Stimulated activated CD8-positive, alpha-beta memory T cell treated with anti-CD3 and anti-CD28 coated beads, Interleukin-7, amount 100 ng/mL, for 1 hour (primary cell): ENCODE data around the gene ASPSCR1.

Experiments
- DNase-seq, 2 donors: peaks; one replicate each; pipeline ENCODE4 v3.0.0-alpha.2; 2020; ENCODE audit warnings: low read depth in 2 of 2

ASPSCR1 gene

DNA sequence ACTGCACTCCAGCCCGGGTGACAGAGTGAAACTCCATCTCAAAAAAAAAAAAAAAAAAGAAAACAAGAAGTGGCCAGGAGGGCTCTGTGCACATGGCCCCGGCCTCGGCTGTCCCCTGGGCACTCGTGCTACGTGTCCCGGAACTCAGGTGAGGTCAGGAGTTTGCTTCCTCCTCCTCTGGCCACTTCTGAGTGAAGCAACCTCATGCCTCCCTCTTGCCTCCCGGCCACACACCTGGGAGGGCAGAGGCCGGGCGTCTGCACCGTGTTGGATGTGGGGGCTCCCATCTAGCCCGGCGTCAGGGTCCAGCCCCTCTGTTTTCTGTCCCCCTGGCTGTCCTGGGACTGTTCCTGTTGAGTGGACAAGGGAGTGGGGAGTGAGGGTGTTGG lies 22.2 kb downstream of the ASPSCR1 start:
- no peak for DNase-seq

DNA sequence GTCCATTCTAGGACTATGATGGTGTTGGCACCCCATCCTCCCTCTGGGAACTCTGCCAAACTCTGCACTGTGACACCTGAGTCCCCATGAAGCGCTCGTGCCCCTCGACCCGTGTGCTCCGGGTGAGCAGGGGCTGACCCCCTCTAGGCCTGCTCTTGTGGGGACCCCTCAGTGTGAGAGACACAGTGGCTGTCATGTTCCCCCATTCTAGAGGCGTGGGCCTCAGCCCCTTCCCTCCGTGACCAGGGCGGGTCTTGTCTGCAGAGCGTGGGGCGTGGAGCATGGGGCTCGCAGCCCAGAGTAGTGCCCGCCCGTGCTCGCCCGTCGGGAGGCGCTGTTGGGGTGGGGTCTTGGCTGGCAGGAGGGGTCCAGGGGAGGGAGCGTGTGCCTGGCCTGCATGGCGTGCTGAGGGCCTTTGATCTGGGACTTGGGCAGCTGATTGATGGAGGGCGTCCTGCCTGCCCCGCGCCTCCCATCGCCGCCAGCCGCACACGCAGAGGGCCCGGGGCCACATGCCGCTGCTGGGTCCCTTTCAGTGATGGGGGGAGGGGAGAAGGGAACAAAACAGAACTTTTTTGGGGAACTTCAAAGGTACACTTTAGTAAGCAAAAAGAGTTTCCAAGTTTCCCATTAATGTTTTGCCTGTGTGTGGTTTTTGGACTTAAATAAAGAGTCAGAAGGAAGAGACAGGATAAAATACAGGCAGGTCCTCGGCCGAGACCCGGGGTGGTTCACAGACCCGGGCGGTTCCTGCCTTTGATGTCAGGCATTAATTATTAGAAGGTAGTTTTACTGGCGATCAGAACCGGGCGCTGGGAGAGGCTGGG lies 22.8 kb downstream of the ASPSCR1 start:
- no peak for DNase-seq

DNA sequence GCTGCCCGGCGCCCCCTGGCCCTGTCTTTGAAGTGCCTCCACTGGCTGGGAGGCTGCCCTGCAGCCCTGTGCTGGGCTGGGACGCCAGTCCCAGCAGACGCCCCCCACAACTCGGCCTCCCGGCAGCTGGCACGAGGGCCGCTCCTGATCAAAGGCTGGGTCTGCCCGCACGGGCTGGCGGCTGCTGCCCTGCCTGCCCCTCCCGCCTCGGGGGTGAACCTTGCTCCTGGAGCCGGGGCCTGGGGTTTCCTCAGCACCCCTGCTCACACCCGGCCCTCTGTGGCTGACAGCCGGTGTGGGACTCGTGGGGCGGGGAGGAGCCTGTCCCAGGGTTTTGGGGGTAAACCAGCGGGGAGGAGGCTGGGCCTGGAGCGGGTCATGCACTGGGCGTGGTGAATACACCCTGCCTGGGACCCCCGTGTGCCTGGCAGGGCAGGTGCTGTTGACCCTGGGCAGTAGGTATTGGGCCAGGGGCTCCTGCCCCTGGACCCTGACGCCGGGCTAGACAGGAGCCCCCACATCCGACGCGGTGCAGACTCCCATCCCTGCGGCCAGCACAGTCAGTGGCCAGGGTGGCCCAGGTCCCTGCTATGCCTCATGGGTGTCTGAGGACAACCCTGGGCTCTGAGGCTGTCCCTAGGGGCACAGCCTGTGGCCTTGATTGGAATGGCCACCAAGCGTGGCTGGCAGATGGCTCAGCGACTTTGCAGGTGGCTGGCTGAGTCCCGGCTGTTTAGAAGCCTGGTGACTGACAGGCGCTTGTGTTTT lies 23.6 kb downstream of the ASPSCR1 start:
- DNase-seq = no peak

DNA sequence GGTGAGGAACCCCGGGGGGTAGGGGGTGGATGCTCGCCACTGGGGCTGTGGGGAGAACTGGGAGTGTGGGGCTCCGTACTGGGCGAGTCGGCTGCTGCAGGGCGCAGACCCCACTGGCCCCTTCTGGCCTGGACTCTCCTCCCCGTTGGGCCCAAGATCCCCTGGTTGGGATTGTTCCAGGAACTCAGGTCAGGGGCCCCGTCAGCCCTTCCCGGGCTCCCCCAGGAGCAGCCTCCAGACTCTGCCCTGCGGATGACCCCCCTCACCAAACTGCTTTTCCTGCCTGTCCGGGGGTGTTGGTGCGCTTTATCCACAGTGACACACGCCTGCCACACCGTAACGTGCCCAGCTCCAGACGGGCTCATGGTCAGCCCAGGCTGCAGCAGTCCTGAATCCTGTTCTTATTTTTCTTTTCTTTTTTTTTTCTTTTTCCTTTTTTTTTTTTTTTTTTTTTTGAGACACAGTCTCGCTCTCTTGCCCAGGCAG lies 24.2 kb downstream of the ASPSCR1 start:
- DNase-seq = no peak

DNA sequence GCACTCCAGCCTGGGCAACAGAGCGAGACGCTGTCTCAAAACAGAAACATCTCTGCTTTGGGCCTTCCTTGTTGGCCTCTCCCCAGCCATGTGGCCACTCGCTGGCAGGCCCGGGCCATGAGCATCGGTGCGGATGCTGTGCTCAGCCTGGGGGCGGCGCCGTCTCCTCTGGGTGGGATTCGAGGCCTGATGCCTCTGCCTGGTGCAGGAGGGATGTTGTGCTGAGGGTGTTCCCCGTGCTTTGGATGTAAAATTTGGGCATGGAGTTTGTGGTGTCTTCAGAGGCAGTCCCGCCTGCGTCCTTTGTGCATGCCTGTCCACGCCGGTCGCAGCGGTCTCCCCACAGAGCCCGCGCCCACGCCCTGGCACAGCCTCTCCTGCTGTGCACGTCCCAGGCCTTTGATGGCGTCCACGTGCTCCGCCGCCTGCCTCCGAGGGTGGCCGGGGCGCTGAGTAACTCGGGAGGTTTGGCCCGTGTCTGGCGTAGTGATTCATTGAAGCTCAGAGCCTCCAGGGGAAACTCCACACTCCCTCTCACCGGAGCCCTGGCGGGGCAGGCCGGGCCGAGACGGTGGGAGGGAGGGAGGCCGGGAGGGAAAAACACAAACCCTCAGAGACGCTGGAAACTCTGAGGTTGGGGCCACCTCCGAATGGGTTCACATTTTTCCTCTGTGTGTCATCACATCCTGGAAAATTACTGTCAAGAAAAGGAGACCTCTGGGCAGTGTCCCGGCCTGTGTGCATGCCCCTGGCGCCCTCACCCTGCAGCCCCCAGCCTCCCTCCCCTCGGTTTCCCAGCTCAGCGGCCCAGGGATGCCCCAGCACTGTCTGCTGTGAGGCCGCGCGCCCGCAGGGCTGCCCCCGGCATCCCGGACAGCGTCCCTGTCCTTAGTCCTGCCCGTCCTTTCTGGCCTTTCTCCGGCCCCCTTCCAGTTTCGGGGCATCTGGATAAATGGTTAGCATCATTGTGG lies 26.3 kb downstream of the ASPSCR1 start:
- DNase-seq = no peak

DNA sequence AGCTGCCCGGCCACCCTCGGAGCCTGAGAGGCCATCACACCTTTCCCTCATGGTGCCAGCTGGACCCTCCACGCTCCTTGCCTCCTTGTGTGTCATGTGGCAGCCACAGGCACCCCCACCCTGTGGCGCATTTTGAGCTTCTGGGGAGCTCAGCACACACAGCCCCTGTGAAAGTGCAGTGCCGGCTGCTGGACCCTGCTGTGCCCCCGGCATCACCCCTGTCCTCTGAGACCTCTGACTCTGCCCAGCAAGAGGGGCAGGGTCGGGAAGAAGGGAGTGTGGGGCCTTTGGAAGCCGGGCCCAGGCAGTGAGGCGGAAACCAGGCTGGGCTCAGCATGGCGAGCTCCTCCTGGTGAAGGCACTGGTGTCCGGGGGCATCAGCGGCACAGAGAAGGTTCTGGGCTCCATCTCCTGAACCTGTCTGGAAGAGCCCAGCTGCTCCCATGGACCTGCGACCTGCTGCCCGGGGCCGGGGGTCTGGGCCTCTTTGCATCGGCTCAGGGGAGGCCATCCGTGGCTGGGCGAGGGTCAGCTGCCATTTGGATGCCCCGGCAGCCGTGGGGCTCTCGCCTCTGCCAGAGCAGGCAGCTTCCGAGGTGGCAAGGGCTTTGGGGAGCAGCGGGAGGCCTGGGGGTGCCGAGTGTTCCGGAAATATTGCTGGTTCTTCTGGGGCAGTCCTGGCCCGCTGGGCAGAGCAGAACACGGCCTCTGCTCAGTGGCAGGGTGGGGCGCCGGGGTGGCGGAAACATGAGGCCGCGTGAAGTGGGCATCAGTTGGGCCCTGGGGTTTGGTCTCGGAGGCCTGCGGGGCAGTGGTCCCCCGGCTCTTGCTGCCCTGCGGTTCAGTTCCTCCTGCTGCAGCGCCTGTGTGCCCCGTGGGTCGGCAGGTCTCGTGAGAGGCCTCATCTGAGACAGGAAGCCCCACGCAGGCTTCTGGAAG lies 27.4 kb downstream of the ASPSCR1 start:
- no peak for DNase-seq

DNA sequence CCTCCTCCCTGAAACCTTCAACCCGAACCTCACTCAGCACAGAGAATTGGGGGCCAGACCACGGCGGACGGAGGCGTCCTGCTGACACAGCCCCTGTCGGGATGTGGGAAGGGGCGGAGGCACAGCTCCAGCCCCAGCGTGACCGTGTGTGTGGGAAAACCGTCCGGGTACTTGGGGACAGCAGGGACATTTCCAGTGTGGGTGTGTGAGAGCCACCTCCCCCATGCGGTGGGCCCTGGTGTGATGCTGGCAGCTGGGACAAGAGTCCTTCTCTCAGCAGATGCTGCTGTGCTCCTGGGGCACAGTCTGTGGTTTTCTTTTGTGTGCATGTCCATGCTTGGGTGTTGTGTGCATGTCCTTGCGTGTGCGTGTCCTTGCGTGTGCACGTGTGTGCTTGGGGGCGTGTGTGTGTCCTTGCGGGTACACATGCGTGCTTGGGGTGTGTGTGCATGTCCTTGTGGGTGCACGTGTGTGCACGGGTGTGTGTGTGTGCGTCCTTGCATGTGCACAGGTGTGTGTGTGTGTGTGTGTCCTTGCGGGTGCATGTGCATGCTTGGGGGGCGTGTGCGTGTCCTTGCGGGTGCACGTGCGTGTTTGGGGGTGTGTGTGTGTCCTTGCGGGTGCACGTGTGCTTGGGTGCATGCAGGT lies 28.4 kb downstream of the ASPSCR1 start:
- DNase-seq = no peak

DNA sequence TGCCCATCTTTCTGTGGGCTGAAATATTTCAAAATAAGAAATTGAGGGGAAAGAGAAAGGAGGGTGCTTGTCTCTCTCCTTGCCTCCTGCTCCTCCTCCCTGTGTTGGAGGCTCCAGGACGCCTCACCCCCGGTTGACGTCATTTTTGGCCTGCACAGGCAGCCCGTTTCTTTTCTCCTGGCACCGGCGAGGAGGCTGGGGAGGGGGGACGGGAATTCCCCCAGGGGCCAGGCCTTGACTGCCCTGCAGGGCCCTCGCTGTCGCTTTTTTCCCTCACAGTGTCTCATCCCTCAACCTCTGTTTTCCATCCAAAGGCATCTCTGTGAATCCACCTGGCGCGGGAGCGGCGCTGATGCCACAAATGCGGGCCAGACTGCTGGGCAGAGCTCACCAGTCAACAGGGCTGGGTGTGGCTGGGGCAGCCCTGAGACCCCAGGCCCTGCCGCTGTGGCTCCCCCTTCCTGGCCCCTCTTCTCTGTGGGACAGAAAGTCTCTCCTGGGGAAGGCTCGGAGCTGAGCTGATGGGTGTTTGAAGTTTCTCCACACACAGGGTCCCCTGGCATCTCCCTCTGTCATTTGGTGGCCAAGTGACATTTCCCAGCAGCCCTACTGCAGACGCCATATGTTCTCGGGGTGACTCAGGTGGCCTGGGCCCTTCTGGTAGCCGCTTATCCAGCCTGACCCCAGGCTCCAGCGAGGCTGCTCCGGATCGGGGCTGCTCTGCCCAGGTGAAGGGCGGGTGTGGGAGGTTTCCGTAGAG lies 29.2 kb downstream of the ASPSCR1 start:
- DNase-seq = no peak

DNA sequence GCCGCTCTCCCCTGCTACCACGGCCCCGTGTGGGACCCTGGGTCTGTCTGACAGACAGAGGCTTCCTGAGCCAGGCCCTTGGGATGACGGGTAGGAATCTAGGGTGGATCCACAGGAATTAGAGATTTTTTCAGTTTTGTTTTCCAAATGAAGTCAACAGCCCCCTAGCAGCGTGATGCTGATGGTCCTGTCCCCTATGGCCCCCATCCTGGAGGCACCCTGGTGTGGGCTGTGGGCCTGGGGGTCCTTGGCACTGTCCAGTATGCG lies 29.7 kb downstream of the ASPSCR1 start:
- DNase-seq = no peak

DNA sequence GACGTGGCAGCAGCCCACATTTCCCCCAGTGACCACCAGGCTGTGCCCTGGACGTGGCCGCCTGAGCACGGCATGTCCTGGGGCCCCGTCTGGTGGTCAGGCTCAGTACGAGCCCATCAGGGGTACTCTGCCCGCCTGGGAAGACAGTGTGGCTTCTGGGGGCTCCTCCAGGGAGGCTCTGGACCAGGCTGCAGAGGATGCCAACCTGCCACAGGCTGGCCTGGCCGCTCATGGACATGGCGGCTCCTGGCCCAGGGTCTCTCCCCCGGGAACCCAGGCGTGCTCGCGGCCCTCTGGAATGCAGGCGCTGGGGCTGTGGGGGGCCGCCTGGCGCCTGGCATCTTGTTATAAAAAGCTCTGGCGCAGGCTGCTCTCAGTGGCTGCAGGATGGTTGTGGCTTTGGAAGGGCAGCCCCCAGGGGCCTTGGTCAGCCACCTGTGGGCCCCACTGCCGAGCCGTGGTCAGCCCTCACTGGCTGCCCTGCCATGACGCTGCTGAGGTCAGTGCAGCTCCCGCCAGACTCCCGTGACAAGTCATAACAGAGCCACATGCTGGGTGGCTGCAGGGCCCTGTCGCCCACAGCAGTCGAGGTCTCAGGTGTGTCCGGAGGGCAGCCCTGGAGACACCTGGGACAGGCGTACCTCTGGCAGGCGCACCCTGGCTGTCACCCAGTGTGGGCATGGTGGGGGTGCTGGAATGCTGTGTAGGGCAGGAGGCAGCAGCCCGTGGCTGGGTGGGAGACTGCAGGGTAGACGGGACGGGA lies 30.2 kb downstream of the ASPSCR1 start:
- DNase-seq = no peak

DNA sequence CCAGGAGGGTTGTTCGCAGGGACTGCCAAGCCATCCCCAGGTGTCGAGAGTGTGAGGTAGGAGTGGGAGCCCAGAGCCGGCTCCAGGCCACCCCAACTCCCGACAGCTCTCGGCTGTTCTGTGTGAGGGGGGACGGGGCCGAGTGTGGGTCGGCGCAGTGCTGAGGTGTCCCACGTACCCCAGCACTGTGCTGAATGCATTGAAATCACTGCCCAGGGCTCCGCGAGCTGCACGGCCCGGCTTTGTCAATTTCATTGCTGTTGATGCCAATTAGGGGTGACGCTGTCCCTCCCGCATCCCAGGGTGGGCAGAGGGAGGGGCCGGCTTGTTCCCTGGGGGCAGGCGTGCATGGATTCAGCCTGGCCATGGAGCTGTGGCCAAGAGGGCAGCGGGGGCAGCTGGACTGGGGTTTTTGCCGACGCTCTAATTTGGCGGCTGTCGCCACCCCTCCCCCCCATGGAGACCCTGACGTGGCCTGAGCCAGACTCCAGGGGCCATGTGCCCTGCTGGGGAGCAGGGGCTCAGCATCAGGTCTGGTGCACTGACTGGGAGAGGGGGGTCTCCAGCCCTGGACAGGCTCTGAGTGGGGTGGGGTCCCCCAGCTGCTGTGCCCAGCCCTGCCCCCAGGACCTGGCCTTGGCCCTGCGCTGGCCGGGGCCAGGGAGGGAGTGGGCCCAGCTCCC lies 31.0 kb downstream of the ASPSCR1 start:
- DNase-seq = no peak

DNA sequence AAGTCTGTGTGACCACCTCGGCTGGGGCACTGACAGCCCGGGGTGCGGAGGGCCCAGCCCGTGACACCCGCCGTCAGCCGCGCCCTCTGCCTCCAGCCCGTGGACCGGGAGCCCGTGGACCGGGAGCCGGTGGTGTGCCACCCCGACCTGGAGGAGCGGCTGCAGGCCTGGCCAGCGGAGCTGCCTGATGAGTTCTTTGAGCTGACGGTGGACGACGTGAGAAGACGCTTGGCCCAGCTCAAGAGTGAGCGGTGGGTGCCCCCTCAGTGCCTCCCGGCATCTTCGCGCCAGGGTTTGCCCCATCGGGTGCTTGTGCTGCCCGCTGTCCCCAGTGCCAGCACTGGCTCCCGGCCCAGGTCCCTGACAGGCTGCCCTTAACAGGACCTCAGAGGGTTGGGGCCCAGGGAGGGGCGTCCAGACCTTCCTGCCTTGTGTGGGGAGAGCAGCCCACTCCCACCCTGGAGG lies 31.5 kb downstream of the ASPSCR1 start:
- DNase-seq = no peak

DNA sequence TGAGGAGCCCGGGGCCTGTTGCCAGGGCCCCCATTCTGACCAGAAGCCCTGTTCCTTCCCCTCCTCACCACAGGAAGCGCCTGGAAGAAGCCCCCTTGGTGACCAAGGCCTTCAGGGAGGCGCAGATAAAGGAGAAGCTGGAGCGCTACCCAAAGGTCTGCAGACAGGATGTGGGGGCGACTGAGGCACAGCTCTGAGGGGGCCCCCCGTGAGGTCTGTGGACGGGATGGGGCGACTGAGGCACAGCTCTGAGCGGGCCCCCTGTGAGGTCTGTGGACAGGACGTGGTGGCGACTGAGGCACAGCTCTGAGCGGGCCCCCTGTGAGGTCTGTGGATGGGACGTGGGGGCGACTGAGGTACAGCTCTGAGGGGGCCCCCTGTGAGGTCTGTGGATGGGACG lies 32.0 kb downstream of the ASPSCR1 start:
- no peak for DNase-seq

DNA sequence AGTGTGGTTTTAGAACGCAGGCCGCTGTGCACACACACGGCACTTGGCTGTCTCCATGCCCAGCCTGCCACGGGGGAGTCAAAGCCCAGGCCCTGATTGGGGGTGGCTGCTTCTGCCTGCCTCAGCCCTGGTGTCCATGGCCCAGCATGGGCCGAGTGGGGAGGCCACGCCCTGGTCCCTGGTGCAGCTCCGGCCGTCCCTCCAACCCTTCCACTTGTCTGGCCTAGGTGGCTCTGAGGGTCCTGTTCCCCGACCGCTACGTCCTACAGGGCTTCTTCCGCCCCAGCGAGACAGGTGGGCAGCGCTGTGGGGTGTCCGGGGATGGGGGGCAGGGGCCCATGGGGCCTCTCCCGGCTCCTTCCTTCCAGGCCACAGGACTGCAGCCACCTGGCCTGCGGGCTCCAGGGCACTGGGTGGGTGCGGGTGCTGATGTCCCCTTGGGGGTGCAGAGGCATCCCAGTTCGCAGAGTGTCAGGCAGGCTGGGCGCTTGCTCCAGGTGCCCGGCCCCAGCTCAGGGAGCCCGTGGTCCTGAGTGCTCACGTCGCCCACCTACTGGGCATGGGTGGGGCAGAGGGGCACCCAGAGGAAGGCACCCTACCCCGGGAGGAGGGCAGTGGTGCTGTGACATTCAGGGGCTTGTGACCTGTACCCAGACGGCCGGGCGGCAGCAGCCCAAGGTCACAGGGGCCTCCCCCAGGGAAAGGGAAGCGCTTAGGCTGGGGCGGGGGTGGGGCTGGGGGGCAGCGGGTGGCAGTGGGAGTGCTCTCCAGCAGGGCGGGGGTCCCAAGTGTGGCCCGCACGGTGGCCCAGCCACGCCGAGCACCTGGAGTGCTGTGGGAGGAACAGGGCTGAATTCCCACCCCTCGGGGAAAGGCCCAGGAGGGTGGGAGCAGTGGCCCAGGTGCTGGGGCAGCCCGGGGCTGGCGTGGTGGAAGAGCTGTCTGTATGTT lies 33.4 kb downstream of the ASPSCR1 start:
- DNase-seq = no peak

DNA sequence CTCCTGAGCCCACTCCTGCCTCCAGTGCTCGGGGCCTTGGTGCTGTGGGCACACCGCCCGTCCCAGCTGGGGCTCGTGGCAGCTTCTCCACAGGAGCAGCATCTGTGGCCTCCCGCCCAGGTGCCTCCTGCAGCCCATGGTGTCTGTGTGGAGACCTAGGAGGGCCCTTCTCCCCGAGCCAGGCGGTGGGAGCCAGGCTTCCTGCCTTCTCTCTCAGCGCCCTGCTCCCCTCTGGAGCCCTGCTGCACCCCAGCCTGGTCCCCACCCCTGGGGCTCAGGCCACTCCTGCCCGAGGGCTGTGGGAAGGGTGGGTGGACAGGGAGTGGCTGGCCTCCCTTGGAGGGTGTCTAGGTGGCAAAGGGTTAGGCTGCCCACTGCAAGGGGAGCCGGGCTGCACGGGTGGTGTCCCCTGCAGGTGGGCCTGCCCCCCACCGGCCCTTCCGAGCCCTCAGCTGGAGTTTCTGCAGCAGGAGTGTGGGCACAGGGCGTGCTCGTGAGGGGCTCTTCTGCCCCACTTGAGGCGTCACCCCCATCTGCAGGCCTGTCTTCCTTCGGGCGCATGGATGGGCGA lies 34.3 kb downstream of the ASPSCR1 start:
- no peak for DNase-seq

DNA sequence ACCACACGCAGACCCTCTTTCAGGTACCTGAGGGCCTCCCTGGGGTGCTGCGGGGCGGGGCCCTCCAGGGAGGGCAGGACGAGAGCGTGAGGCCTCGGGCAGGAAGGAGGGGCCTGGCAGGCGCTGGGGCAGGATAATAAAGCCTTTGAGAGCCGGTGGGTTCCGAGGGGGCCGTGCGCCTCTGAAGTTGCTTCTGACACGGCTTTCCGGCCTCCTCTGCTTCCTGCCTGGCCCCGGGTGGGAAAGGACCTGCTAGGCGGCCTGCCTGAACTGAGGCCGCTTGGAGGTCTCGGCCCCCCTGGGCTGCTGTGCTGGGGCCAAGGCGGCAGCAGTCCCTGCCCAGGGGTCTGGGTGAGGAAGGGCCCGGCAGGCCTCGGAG lies 34.8 kb downstream of the ASPSCR1 start:
- DNase-seq = no peak
